Left hindlimb (tissue), 1 donor: Measurements from ENCODE around the gene CTSW.
A peak's percentile ranks its signal among the peaks of the same experiment; 100 is the strongest.

ENCODE experiments used
- DNase-seq: peaks from one replicate; pipeline ENCODE4 v3.0.0-alpha.2; 2018

CTSW gene

GRCh38 chr11:65868076-65868667 is 11.5 kb upstream of the CTSW start:
- DNase-seq = peak; percentile 36

GRCh38 chr11:65868907-65869306 is 10.7 kb upstream of the CTSW start:
- no peak for DNase-seq

DNA sequence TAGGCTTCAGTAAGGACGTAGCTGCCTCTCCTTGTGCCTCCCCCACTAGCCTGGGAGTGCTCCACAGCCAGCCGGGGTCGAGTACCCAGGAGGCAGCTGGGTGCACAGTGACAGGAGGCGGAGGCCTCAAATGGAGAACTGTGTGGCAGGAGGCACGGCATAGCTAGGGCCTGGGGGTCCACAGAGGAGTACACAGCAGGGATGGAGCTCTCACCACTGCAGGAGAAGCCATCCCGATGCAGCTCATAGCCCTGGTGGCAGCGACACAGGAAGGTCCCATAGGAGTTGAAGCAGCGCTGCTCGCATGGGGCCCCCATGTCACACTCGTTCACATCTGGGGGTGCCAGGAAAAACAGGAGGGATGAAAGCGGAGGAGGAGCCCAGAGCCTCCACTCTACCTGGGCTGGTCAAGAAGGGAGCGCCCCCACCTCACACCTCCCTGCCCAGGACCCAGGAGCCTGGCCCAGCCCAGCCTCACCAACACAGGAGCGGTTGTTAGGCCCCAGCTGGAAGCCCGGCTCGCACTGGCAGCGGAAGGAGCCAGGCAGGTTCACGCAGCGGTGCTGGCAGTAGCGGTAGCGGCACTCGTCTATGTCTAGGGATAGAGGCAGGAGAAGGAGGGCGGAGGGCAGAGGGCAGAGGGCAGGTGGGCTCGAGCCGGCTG is 9.9 kb upstream of the CTSW start:
- no peak for DNase-seq

DNA sequence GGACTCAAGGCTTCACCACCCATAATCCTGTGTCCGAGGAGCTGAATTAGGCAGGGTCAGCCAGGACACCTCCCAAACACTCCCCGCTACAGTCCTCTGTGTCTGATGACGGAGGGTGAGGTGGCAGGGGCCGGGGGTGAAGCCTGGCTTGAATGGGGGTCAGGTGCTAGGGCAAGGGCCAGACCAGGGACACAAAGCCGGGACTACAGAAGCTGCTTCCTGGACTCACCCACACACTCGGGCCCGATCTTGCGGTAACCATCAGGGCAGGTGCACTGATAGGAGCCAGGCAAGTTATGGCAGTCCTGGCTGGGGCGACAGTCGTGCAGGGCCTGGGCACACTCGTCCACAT is 9.4 kb upstream of the CTSW start:
- no peak for DNase-seq

DNA sequence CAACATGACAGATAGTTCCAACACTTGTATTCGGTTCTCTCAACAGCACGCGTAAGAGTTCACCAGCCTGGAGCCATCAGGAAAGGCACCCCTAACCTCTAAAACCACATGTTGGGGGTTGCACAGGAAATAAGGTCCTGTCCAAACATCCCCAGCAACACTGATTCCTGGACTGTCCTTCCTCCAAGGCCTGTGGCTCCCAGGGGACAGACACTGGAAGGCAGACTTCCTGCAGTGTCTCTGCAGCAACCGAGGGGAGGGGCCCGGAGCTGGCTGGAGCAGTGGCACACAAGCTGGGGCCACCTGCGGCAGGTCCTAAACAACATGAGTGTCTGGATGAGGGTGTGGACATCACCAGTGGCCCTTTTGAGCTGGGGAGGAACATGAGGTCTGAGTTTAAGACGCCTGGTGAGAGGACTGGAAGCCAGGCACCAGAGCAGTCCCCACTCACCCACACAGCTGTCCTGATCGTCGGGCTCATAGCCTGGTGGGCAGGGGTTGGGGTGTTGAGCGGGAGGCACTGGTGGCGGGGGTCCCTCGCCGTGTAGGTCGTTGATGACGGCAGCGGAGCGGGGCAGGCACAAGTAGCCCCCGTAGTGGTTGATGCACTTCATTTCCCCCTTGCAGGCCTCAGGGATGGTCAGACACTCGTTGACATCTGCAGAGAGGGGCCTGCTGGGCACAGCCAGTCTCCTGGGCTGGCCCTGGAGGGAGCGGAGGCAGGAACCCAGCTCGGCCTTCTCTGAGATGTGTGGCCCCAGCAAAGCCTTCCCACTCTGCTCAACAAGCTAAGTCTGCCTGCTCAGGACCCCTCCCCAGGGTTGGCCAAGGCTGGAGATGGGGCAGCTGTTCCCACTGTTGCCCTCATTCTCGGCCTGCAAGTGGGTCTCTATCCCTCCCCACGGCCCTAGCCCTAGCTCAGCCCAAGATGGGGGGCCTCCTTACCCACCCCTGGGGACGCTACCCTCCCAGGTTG is 8.6 kb upstream of the CTSW start:
- no peak for DNase-seq

- DNase-seq = no peak
Observed at GRCh38 chr11:65871811-65872548, 7.7 kb upstream of the CTSW start.

GRCh38 chr11:65872586-65873317 is 6.9 kb upstream of the CTSW start, which contains the start of gene EFEMP2:
EFEMP2 (minus strand) TSS chr11:65872800; CDS start chr11:65872354, 446 bp downstream.
- peak; percentile 86 for DNase-seq

- DNase-seq = peak; percentile 97
Observed at GRCh38 chr11:65873318-65874156, 6.1 kb upstream of the CTSW start.

DNA sequence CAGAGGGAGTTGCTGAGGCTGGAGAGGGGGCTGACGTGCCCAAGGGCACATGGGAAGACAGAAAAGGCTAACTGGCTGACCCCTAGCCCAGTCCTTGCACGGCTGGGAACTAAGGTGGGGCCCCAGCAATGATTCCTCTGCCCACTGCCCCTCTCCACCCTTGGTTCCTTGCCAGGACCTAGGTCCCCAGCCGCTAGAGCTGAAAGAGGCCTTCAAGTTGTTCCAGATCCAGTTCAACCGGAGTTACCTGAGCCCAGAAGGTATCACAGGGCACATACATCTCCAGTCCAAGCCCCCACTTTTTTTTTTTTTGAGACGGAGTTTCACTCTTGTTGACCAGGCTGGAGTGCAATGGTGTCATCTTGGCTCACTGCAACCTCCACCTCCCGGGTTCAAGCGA is 390 bp downstream of the CTSW start:
- no peak for DNase-seq

- no peak for DNase-seq
Observed at GRCh38 chr11:65880844-65881421, 1.3 kb downstream of the CTSW start.

DNA sequence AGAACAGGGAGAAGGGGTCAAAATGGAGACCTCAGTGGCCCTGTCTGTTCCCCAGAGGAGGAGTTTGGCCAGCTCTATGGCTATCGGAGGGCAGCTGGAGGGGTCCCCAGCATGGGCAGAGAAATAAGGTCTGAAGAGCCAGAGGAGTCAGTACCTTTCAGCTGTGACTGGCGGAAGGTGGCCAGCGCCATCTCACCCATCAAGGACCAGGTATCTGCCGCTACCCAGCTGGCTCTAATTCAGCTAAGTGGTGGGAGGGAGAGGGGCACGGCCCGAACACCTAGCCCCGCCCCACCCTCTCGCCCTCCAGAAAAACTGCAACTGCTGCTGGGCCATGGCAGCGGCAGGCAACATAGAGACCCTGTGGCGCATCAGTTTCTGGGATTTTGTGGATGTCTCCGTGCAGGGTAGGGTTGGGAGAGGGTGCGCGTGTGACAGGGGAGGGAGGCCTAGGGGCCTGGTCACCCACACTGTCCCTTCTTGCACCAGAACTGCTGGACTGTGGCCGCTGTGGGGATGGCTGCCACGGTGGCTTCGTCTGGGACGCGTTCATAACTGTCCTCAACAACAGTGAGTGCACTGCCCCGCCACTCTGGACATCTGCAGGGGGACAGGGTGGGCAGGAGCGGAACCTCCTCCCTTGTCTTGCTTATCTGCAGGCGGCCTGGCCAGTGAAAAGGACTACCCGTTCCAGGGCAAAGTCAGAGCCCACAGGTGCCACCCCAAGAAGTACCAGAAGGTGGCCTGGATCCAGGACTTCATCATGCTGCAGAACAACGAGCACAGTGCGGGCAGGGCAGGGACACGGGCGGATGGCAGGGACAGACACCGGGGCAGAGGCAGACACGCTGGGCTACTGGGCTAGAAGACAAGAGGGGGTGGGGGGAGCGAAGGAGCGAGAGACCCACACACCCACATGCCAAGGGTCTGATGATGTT is 2.8 kb downstream of the CTSW start:
- DNase-seq = peak; percentile 24

GRCh38 chr11:65883058-65883761 is 3.6 kb downstream of the CTSW start:
- peak; percentile 27 for DNase-seq

GRCh38 chr11:65883786-65884715 is 4.4 kb downstream of the CTSW start:
- no peak for DNase-seq

DNA sequence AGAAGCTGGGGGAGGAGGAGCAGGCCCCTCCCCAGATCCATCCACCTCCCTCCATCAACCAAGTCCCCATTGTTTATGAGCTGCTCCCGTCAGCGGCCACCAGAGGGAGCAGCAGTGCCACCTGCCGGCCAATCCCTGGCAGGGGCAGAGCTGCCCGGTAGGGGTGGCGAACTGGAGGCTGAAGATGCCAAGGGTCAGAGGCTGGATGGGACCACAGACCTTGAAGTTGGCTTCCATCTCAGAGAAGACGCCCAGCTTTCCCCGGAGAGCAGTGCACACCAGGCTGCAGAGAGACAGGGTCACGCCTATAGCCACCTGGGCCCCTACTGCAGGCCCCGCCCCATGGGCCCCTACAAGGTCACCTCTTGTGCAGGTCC is 5.1 kb downstream of the CTSW start:
- peak; percentile 72 for DNase-seq

GRCh38 chr11:65885231-65885630 is 5.6 kb downstream of the CTSW start:
- DNase-seq = peak; percentile 27

- no peak for DNase-seq
Observed at GRCh38 chr11:65885808-65886536, 6.3 kb downstream of the CTSW start.
